ENCODE measurements around the gene DRC7.
"Not testable (repeated sequence)": the region's sequence is repeated elsewhere in the genome, so short reads cannot be mapped to it uniquely, and the experiment has no call there.

DRC7 gene

GRCh38 chr16:57660715-57661463, 33.7 kb upstream of the DRC7 start:
- in situ Hi-C loops (cut with HindIII; ENCODE audit: low sequenced_read_pairs), result no loop called here

DNA sequence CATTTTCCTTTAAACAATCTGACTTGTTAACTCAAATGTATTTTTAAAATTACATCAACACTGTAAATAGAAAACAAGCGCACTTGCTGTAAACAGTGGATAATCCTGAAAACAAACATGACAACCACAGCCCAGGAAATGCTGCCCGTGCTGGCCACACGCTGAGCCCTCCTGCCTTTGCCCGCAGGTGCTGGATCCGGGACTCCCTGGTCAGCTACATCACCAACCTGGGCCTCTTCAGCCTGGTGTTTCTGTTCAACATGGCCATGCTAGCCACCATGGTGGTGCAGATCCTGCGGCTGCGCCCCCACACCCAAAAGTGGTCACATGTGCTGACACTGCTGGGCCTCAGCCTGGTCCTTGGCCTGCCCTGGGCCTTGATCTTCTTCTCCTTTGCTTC, 33.1 kb upstream of the DRC7 start:
- in situ Hi-C loops (cut with HindIII; ENCODE audit: low sequenced_read_pairs), result no loop called here

DNA sequence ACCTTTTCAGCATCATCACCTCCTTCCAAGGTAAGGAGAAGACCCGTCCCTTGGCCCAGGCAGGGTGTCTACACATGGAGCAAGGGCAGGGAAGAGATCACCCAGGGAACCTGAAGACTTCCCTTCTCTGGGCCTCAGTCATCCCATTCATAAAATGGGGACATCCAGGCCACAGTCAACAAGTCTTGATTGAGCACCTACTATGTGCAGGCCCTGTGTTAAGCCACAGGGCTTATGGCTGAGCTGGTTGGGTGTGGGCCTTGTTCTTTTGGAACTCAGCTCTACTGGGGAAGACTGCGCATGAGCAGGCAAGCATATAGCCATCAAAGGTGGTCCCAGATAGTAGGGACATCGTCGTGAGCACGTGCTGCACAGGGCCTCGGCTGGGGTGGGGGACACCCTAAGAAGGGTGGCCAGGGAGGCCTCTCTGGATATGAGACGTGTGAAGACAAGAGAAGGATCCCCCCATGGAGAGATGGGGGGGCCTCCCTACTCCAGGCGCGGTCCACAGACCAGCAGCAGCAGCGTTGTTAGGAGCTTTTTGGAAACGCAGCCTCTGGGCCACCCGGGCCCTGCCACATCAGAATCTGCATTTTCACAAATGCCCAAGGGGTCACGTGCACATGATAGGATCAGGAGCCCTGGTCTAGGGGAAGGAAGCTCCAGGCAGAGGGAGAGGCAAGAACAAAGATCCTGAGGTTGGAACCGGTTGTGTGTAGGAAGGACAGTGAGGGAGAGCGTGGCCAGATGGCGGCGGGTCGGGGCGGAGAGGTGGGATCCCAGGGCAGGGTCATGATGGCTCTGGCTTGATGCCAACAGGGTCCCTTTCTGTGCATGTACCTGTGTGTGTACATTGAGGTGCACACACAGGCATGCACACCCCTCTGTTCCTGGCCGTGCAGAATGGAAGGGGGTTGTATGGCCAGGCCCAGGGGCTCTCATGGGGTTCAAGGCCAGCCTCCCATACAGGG, 32.4 kb upstream of the DRC7 start:
- in situ Hi-C loops (cut with HindIII; ENCODE audit: low sequenced_read_pairs), result no loop called here

GRCh38 chr16:57663436-57663835, 31.2 kb upstream of the DRC7 start:
- in situ Hi-C loops (cut with HindIII; ENCODE audit: low sequenced_read_pairs), result no loop called here

- in situ Hi-C loops (cut with HindIII; ENCODE audit: low sequenced_read_pairs), result no loop called here
These were observed 30.5 kb upstream of the DRC7 start for GRCh38 chr16:57663917-57664661.

DNA sequence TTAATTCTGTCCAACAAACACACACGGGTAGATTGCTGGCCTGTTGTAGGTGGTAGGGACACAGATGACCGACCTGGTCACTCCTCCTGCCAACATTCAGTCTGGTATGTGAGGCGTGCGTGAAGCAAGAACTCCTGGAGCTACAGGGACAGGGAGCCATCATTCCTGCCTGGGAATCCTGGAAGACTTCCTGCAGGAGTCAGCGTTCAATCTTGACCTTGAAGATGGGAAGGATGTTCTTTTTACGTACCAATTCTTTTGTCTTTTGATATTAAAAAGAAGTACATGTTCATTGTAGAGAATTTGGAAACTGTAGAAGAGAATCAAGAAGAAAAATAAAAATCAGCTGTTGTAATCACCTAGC, 30.0 kb upstream of the DRC7 start:
- in situ Hi-C loops (cut with HindIII; ENCODE audit: low sequenced_read_pairs), result no loop called here

DNA sequence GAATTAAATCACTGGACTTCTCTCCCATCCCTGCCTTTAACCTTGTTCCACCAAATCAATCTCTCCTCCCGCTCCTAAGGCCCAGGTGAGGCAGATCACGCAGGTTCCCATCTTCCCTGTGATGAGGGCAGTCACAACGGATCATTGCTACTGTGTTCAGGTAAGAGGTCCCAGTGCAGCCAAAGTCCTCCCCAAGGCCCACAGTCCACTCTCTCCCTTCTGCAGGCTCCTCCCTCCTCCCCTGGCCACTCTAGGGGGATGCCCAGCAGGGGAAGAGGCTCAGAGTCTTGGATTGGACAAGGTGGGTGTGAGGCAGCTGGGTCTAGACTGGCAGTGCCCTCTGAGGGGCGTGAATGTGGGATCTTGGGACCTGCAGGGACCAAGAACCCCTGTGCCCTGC, 29.1 kb upstream of the DRC7 start:
- in situ Hi-C loops (cut with HindIII; ENCODE audit: low sequenced_read_pairs), result no loop called here

- in situ Hi-C loops (cut with HindIII; ENCODE audit: low sequenced_read_pairs), result no loop called here
These were observed 28.1 kb upstream of the DRC7 start for GRCh38 chr16:57666353-57667047.

- in situ Hi-C loops (cut with HindIII; ENCODE audit: low sequenced_read_pairs), result no loop called here
These were observed 27.5 kb upstream of the DRC7 start for GRCh38 chr16:57667048-57667525.

GRCh38 chr16:57667526-57668262, 26.9 kb upstream of the DRC7 start:
- in situ Hi-C loops (cut with HindIII; ENCODE audit: low sequenced_read_pairs), result no loop called here

DNA sequence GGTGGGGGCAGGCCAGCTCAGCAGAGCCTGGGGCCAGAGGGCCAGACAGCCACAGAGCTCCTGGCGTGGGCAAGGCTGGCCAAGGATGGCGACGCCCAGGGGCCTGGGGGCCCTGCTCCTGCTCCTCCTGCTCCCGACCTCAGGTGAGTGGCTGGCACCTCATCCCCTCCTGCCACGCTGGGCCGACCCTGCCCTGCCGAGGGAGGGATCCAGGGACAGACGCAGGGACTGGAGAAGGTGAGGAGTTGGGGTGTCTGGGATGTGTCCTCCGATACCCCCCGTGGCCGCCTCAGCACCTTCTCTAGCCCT, 26.4 kb upstream of the DRC7 start, which contains the start of gene ADGRG3:
Gene ADGRG3, plus strand, starts transcription at position 44 of the 309 bp plus-strand sequence. Its CDS starts 42 bp downstream, at position 86.
- in situ Hi-C loops (cut with HindIII; ENCODE audit: low sequenced_read_pairs), result no loop called here

- in situ Hi-C loops (cut with HindIII; ENCODE audit: low sequenced_read_pairs), result no loop called here
These were observed 25.8 kb upstream of the DRC7 start for GRCh38 chr16:57668630-57669475.

DNA sequence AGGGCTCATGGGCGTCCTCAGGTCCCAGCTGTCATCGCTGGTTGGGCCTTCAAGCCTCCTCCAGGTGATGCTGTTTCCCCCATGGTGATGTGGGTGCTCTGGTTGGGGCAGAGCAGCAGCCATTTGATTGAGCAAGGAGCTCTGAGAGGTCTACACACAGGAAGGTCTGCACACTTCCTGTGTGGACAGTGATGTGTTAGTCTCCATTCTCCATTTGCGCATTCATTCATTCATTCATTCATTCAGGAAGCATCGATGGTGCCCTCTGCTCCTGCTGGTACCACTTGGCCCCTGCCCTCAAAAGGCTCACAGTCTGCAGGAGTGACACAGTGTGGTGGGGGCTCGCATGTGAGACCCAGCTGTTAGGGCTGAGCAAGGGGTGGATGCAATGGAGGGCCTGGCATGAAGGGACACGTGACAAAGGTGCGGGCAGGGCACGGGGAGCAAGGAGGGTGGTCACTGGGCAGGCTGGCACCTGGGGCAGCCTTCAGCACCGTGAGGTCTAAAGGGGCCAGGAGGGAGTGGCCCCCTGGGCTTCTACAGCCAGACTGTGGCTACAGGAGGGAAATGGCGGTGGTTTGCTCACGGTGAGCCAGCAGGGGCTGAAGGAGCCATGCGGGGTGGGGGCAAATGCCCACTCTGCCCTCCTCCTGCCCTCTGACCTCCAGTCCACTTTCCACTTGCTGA, 25.0 kb upstream of the DRC7 start:
- in situ Hi-C loops (cut with HindIII; ENCODE audit: low sequenced_read_pairs), result no loop called here

DNA sequence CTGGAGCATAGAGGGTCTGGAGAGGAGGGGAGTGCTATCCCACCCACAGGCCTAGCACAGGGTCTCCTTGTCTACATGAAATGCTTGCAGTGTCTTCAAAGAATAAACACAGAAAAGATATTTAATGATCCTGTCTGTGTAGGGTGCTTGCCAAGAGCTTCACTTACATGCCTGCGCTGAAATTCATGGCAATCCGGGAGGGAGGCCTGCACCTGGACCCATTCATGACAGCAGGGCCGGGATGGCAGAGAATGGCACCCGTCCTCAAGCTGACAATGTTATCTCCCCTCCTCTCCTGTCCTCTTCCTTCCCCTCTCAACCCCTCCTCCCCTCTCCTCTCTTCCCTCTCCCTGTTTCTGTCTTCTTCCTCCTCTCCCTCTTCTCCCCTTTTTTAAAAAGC, 24.4 kb upstream of the DRC7 start:
- in situ Hi-C loops (cut with HindIII; ENCODE audit: low sequenced_read_pairs), result no loop called here

GRCh38 chr16:57671451-57671850, 23.2 kb upstream of the DRC7 start:
- in situ Hi-C loops (cut with HindIII; ENCODE audit: low sequenced_read_pairs), result not testable (repeated sequence)

DNA sequence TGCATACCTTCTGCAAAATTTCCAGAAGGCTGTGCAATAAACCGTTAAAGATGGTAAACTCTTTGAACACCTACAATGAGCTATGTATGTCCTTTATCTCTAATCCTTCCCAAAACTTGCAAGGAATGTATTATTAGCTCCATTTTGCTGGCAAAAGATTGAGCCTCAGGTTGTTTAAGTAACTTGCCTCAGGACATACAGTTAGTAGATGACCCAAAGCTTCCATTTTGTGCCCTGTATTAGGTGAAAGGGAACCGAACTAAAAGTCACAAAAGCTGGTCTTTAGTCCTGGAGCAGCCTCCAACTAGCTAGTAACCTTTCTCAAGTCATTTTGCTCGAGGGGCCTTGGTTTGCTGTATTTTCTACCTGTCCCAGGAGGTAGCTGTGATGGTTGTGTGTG, 22.2 kb upstream of the DRC7 start:
- in situ Hi-C loops (cut with HindIII; ENCODE audit: low sequenced_read_pairs), result no loop called here

- in situ Hi-C loops (cut with HindIII; ENCODE audit: low sequenced_read_pairs), result no loop called here
These were observed 21.8 kb upstream of the DRC7 start for GRCh38 chr16:57672824-57673223.

GRCh38 chr16:57675741-57676551, 18.7 kb upstream of the DRC7 start:
- in situ Hi-C loops (cut with HindIII; ENCODE audit: low sequenced_read_pairs), result no loop called here
